GM21360 (cell line): Measurements from ENCODE around the gene SOX5.
"Not testable (repeated sequence)": the region's sequence is repeated elsewhere in the genome, so short reads cannot be mapped to it uniquely, and the experiment has no call there.

Experiments
- ATAC-seq: cut with Tn5 transposase; IDR thresholded peaks from one replicate; pipeline ENCODE4 v1.9.1; 2021; ENCODE audit warnings: mild to moderate bottlenecking, moderate library complexity; ENCODE audit not compliant: unreplicated experiment

Gene SOX5

GRCh38 chr12:23909551-23909950 lies 39.9 kb downstream of the SOX5 start:
- ATAC-seq, result no peak

GRCh38 chr12:23906329-23906728 lies 43.1 kb downstream of the SOX5 start:
- no peak for ATAC-seq

GRCh38 chr12:23899434-23899833 lies 50.0 kb downstream of the SOX5 start:
- ATAC-seq, result no peak

DNA sequence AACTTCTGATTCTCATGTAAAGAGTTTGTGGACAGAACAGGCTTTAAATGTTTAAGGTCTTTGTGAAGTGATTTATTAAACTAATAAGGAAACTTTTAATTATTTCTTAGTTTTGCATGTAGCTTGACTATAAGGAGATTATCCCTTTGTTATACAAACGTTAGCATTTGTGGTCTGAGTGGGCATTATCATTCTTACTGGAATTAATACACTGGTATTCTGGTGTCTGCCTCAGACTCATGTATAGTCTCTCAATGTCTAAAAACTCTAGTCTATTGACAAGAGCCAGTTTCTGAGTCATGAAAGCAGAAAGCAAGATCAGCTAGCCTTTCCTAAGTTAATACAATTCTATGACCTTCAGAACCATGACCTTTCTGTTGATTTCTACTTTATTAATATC lies 51.3 kb downstream of the SOX5 start:
- no peak for ATAC-seq

DNA sequence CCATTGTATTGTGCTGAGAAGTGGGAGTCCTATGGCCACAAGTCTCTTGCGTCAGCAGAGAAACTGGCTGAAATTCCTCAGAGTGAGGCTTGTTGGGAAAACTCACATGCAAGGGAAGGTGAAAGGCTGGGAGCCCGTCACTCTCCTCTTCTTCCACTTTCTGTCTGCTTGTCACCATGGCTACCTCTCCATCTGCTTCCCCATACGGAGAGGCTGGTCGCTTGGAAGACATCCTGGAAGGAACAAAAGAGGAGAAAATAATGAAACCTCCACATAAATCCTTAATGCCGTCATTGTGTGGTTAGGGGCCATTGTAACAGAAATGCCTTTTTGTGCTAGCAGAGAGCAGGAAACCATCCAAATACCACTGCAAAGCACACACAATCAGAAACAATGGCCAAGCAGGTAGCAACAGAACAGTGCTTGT lies 53.7 kb downstream of the SOX5 start:
- ATAC-seq, result no peak

GRCh38 chr12:23893611-23894010 lies 55.9 kb downstream of the SOX5 start:
- ATAC-seq, result no peak

GRCh38 chr12:23891115-23891514 lies 58.4 kb downstream of the SOX5 start:
- no peak for ATAC-seq

DNA sequence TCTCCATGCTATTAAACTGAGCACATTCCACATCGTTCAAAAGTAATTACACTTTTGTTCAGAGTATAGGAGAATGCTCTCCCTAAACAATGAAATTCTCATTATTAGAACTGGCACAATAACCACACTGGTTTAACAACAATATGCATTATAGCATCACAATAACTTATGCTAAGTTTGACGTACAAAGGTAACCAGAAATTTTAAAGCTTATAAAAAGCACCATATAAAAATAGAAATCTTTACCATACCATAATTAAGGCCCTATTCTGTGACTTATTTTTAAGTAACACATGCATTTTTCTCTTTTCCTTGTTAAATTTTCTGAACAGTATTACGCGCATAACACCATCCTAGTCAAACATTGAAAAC lies 60.4 kb downstream of the SOX5 start:
- ATAC-seq, result no peak

DNA sequence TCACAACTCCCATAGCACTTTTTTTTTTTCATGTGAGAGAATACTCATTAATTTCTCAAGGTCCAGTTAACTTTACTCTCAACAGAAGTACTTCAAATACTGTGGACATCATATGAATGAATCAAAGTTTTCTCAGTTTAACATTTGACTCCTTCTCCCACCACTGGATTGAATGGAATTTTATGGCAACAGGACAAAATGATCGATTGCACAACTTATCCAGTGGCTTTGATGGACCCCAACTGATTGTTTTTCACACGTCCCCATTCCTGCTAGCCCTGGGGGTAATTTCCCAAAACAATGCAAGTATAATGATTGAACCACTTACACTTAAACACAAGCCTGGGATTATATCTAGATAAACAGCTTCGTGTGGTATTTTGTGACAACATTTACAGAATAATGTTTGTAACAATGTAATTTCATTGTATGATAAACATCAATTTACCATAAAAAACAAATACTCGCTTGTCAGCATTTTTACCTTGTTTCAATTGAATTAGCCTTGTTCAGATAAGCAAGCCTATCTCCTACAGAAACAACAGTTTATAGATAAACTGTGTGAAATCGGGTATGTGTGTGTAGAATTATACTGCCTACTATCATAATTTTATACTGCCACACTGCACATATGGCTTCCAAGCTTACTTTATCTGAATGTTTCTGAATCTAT lies 60.9 kb downstream of the SOX5 start:
- no peak for ATAC-seq

GRCh38 chr12:23887055-23887835 lies 62.2 kb downstream of the SOX5 start:
- no peak for ATAC-seq

DNA sequence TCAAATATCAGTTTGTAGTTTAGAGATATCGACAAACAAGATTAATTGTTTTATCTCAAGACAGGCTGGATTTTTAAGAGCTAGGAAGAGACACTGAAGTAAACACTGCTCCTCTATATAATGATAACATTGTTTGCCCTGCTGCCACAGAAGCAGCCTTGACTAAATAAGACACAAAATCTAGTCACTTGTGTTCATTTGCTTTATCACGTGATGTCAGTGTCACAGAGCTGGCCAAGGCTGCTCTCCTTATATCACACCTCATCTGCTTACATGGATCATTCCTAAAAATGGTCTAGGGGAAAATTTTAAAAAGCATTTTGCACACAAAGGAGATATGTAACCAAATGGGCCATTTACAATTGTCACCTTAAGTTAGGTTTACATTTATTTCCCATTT lies 64.1 kb downstream of the SOX5 start:
- no peak for ATAC-seq

DNA sequence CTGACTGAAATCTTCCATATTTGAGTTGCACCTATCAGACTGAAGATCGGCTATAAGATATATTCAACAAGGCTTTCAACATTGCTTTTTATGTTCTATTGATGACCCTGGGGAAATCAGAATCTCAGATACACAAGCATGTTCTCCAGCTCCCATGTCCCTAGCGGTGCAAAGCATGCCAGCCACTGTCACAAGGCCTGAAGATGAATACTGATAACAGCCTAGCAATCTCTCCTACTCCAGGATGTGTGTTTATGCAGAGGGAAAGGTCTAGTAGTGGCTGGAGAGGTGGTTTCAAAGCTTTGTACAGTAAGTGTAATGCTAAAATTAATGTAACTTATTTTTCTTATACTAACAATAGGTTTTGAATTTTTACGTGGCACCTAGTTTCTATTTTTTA lies 64.6 kb downstream of the SOX5 start:
- no peak for ATAC-seq

DNA sequence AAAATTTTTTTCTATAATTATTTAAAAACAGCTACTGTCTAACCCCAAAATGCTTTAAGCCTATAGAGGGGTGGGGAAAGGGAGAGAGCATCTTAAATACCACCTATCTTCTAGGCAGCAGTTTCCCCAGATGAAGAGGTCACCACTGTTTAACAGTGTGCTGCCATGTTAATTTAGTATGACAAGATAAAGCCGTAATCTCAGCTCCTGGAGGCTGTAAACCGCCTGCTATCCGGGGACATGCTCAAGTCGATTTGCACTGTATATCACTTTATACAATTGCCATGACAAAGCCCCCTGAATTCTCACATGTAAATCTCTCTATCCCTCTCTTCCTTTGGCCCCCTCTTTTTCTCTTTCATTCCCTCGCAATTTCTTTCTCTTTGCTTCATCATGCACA lies 68.5 kb downstream of the SOX5 start:
- no peak for ATAC-seq

DNA sequence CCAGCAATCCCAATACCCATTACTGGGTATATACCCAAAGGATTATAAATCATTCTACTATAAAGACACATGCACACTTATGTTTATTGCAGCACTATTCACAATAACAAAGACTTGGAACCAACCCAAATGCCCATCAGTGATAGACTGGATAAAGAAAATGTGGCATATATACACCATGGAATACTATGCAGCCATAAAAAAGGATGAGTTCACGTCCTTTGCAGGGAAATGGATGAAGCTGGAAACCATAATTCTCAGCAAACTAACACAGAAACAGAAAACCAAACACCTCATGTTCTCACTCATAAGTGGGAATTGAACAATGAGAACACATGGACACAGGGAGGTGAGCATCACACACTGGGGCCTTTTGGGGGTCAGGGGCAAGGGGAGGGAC lies 72.9 kb downstream of the SOX5 start:
- not testable (repeated sequence) for ATAC-seq

DNA sequence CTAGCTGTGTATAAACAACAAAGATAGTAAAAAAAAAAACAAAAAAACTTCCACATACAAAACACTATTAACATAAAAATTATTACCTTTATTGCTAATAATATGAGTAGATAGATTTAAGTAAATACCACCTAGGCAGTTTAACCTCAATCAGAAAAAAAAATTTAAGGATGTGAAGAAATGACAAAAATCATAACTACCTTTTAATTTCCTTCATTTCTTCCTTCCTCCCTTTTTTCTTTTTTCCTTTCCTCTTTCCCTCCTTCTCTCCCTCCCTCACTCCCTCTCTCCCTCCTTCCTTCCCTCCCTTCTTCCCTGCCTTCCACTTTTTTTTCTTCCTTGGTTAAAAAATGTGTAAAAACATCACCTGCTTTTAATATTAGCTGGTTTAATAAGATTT lies 81.7 kb downstream of the SOX5 start:
- no peak for ATAC-seq

DNA sequence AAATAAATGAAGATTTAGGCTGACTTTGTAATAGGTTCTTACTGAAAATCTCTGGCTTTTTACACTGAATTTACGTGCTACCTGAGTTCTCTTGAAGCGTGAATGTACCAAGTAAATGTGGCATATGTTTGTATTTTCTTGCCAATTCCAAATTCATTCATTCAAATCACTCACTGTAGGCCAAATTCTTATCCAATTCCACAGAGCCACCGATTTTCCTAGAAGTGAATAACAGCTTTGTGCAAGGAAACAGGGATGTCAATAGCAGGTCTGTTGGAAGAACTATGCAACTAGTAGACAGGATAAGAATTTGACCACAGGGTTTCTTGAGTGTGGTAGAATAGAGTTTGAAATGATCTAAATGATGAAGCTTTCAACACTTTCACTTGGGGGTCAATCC lies 86.8 kb downstream of the SOX5 start:
- ATAC-seq, result no peak

DNA sequence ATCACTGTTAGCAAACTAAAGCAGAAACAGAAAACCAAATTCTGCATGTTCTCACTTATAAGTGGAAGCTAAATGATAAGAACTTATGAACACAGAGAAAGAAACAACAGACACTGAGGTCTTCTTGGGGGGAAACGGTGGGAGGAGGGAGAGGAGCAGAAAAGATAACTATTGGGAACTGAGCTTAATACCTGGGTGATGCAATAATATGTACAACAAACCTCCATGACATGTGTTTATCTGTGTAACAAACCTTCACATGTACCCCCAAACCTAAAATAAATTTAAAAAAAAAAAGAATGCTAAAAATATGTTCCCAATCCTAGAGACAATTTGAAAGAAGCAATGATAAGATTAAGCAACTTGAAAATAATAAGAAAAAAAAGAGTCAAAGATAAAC lies 89.5 kb downstream of the SOX5 start:
- ATAC-seq, result no peak

- ATAC-seq, result no peak
Observed at GRCh38 chr12:23857178-23857577, 92.3 kb downstream of the SOX5 start.

DNA sequence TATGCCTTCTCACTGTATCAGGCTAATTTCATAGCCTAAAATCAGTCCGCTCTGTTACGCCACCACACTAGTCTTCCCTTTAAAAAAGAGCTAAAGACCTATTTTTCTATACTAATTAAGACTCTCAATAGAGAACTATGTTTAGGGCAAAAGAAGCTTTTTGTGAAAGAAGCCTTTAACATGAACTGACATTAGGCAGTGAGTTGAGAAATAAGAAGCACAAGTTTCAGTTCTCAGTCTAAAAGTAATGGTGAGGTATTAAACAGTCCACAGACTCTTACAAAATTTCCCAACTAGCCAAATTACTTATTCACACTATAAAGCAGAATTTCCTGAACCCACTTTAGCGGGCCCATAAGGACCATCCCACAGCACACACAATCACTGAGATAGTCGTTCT lies 93.7 kb downstream of the SOX5 start:
- no peak for ATAC-seq

- no peak for ATAC-seq
Observed at GRCh38 chr12:23854598-23854997, 94.9 kb downstream of the SOX5 start.

DNA sequence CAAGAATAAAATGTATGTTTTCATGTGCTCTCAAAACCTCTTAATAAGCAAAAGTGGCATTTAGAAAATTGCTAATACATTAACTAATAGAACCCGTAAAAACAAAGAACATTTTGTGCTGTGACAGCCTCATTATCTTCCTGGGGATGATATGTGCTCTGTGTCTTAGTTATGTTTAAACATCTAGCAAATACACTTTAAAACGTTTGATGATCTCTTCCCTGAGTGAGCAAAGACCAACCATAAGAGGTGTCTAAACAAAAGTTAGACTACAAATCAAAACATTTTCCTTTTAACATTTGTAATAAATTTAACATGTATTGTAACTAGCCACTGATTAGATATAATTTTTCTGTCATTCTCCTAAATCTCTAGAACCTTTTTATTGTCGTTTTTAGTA lies 95.8 kb downstream of the SOX5 start:
- no peak for ATAC-seq

- ATAC-seq, result no peak
Observed at GRCh38 chr12:23851602-23852001, 97.9 kb downstream of the SOX5 start.

DNA sequence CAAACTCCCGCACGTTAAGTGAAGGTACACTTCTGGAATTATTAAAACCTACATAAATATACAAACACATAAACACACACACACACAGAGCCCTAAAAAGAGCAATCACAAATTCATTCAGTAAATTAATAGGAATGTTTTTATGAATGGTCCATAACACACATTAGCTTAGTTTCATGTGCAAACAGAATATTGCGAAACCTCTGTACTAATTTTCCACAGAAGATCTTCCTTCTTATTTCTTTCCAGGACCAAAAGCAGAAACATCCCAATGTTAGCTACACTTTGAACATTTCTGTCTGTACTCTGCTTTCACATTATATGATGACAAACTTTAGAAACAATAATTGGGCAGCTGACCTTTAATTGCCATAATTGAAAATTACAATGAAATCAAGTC lies 101.6 kb downstream of the SOX5 start:
- ATAC-seq, result no peak
